Ishikawa (cell line): Measurements from ENCODE around the gene MAP2K3.

Source experiments
- CEBPB ChIP-seq: IDR thresholded peaks from 2 replicates; pipeline ENCODE4 v1.6.1; 2012
- CREB1 ChIP-seq: IDR thresholded peaks from 2 replicates; pipeline ENCODE4 v1.6.1; 2012; ENCODE audit warnings: low read depth
- EGR1 ChIP-seq: IDR thresholded peaks from 2 replicates; pipeline ENCODE4 v1.6.1; 2012
- EP300 ChIP-seq: IDR thresholded peaks from 2 replicates; pipeline ENCODE4 v1.6.1; 2012; ENCODE audit warnings: borderline replicate concordance
- FOXM1 ChIP-seq: IDR thresholded peaks from 2 replicates; pipeline ENCODE4 v1.6.1; 2012; ENCODE audit warnings: low read depth, borderline replicate concordance
- MAX ChIP-seq: IDR thresholded peaks from 2 replicates; pipeline ENCODE4 v1.6.1; 2012
- NFIC ChIP-seq: IDR thresholded peaks from 2 replicates; pipeline ENCODE4 v1.6.1; 2012
- RAD21 ChIP-seq: IDR thresholded peaks from 2 replicates; pipeline ENCODE4 v1.6.1; 2012; ENCODE audit warnings: low read depth
- REST ChIP-seq: IDR thresholded peaks from 2 replicates; pipeline ENCODE4 v1.6.1; 2012; ENCODE audit warnings: low read depth, mild to moderate bottlenecking
- TAF1 ChIP-seq: IDR thresholded peaks from 2 replicates; pipeline ENCODE4 v1.6.1; 2012; ENCODE audit warnings: low read depth, mild to moderate bottlenecking
- TCF12 ChIP-seq: IDR thresholded peaks from 2 replicates; pipeline ENCODE4 v1.6.1; 2012; ENCODE audit warnings: low read depth
- TEAD4 ChIP-seq: IDR thresholded peaks from 2 replicates; pipeline ENCODE4 v1.6.1; 2012
- USF1 ChIP-seq: IDR thresholded peaks from 2 replicates; pipeline ENCODE4 v1.6.1; 2012
- YY1 ChIP-seq: IDR thresholded peaks from 2 replicates; pipeline ENCODE4 v1.6.1; 2012; ENCODE audit warnings: low read depth
- ZBTB7A ChIP-seq: IDR thresholded peaks from 2 replicates; pipeline ENCODE4 v1.6.1; 2012; ENCODE audit warnings: low read depth

MAP2K3 gene

GRCh38 chr17:21283482-21284318 lies 811 bp upstream of the MAP2K3 start:
- TF ChIP-seq MAX (no peak), ZBTB7A (0 out of 2 replicates have a peak, but pooled peaks have one; percentile 2)

- TF ChIP-seq TAF1 (no peak), FOXM1 (no peak), CEBPB (no peak), YY1 (no peak), EGR1 (no peak), ZBTB7A (no peak; the same call in 1 of the 2 replicates), MAX (no peak), REST (no peak), TCF12 (no peak), RAD21 (no peak), USF1 (no peak), TEAD4 (no peak), NFIC (no peak; the same call in none of the 2 replicates), EP300 (no peak), CREB1 (no peak)
Observed at GRCh38 chr17:21285164-21286065, 904 bp downstream of the MAP2K3 start.

GRCh38 chr17:21286066-21286770 lies 1.7 kb downstream of the MAP2K3 start:
- no peak for TF ChIP-seq REST
- peak; percentile 94 for TF ChIP-seq CEBPB
- TF ChIP-seq YY1: no peak
- TF ChIP-seq RAD21: no peak
- TF ChIP-seq NFIC: peak; percentile 67
- TF ChIP-seq ZBTB7A: no peak; the same call in 1 of the 2 replicates
- TF ChIP-seq TEAD4: peak; percentile 72
- TF ChIP-seq MAX: peak; percentile 83
- TF ChIP-seq CREB1: no peak
- peak; percentile 15; the same call in 1 of the 2 replicates for TF ChIP-seq TAF1
- TF ChIP-seq TCF12: peak; percentile 63
- TF ChIP-seq EP300: peak; percentile 80
- peak; percentile 44; the same call in 1 of the 2 replicates for TF ChIP-seq USF1
- 0 out of 2 replicates have a peak, but pooled peaks have one; percentile 10 for TF ChIP-seq EGR1
- TF ChIP-seq FOXM1: peak; percentile 33; the same call in 1 of the 2 replicates

- TF ChIP-seq FOXM1 (no peak), CREB1 (no peak), TCF12 (no peak), TAF1 (no peak), CEBPB (no peak), MAX (no peak), TEAD4 (peak; percentile 48; the same call in 1 of the 2 replicates), NFIC (peak; percentile 40; the same call in 1 of the 2 replicates), EP300 (no peak), ZBTB7A (no peak), YY1 (no peak), RAD21 (no peak), USF1 (no peak; the same call in 1 of the 2 replicates), EGR1 (no peak), REST (no peak)
Observed at GRCh38 chr17:21286909-21287702, 2.6 kb downstream of the MAP2K3 start.
